CD4-positive, alpha-beta memory T cell (primary cell): ENCODE results near the gene LRRTM3. TPM values are rescaled to one million over a fixed set of nuclear protein-coding genes. Genes with fewer than 3 reads are reported as not detected.
A peak's percentile ranks its signal among the peaks of the same experiment; 100 is the strongest.

Experiments
- CTCF ChIA-PET: fragments of 350-600 bp; sonication (Branson Sonifier 250); formaldehyde crosslinking; loops from one replicate; lab custom pipeline; 2021; ENCODE audit warnings: inconsistent platforms; ENCODE audit not compliant: partially characterized antibody; lab: Charles Lee
- POLR2A ChIA-PET: fragments of 350-600 bp; sonication (Branson Sonifier 250); formaldehyde crosslinking; loops from one replicate; lab custom pipeline; 2021; ENCODE audit not compliant: partially characterized antibody; lab: Charles Lee
- DNase-seq, 5 donors: peaks; one replicate each; pipeline versions ENCODE4 v3.0.0 to v3.0.0-alpha.2; 2020 to 2022; ENCODE audit warnings: mixed read lengths in 1 of 5
- H3K27ac ChIP-seq: one replicate; pipeline ENCODE4 v1.7.0; 2013; ENCODE audit warnings: low read depth, low read length
- H3K27me3 ChIP-seq: 2 replicates; pipeline ENCODE4 v1.7.0; 2013; ENCODE audit warnings: mild to moderate bottlenecking, low read length, moderate library complexity; ENCODE audit not compliant: insufficient read depth
- H3K36me3 ChIP-seq: 2 replicates; pipeline ENCODE4 v1.7.0; 2013; ENCODE audit warnings: mild to moderate bottlenecking, low read length, moderate library complexity; ENCODE audit not compliant: insufficient read depth
- H3K4me1 ChIP-seq: 2 replicates; pipeline ENCODE4 v1.7.0; 2013; ENCODE audit warnings: mild to moderate bottlenecking, low read length, moderate library complexity; ENCODE audit not compliant: insufficient read depth
- H3K4me3 ChIP-seq, 2 donors: one replicate each; pipeline ENCODE4 v1.7.0; 2013; ENCODE audit warnings: low read length in 2 of 2, mild to moderate bottlenecking in 1 of 2
- H3K9me3 ChIP-seq, 2 donors: one replicate each; pipeline ENCODE4 v1.7.0; 2013; ENCODE audit warnings: low read length in 2 of 2, control low read depth in 1 of 2; ENCODE audit not compliant: control insufficient read depth in 1 of 2
- H3K27ac Mint-ChIP-seq, 7 donors: one replicate each; pipeline ENCODE4 v1.8.0; 2020 to 2021; ENCODE audit warnings: mixed read lengths in 7 of 7, mild to moderate bottlenecking in 6 of 7, inconsistent platforms in 3 of 7, moderate library complexity in 3 of 7
- H3K27me3 Mint-ChIP-seq, 2 donors: one replicate each; pipeline ENCODE4 v1.8.0; 2020 to 2021; ENCODE audit warnings: mixed read lengths in 2 of 2
- H3K36me3 Mint-ChIP-seq, 2 donors: one replicate each; pipeline ENCODE4 v1.8.0; 2020 to 2021; ENCODE audit warnings: mixed read lengths in 2 of 2, inconsistent platforms in 1 of 2, mild to moderate bottlenecking in 1 of 2
- H3K4me1 Mint-ChIP-seq, 4 donors: one replicate each; pipeline ENCODE4 v1.8.0; 2020 to 2021; ENCODE audit warnings: mixed read lengths in 4 of 4, mild to moderate bottlenecking in 1 of 4
- H3K4me3 Mint-ChIP-seq, 8 donors: one replicate each; pipeline ENCODE4 v1.8.0; 2020 to 2021; ENCODE audit warnings: mixed read lengths in 8 of 8, mild to moderate bottlenecking in 7 of 8, moderate library complexity in 6 of 8, inconsistent platforms in 3 of 8
- H3K9me3 Mint-ChIP-seq, 8 donors: one replicate each; pipeline ENCODE4 v1.8.0; 2020 to 2021; ENCODE audit warnings: mixed read lengths in 8 of 8, mild to moderate bottlenecking in 5 of 8, inconsistent platforms in 3 of 8, moderate library complexity in 1 of 8
- intact Hi-C: fragments of 100-400 bp; cut with micrococcal nuclease; formaldehyde crosslinking; loops from one replicate; pipeline ENCODE4 v1.15.1; 2023
- polyA plus RNA-seq, 2 donors: library from polyadenylated mRNA; unstranded; fragments of 300-500 nt; fragmentation: Illumina TruSeq; gene quantifications; one replicate each; pipeline ENCODE4 v1.2.3, GENCODE V29; 2021
- total RNA-seq, 2 experiments: library from RNA; stranded (reverse); gene quantifications; one replicate each; pipeline ENCODE4 v1.2.3, GENCODE V29; 2021

LRRTM3 gene
- total and polyA plus RNA-seq, 4 experiments from 2014 or later, result not detected

DNA sequence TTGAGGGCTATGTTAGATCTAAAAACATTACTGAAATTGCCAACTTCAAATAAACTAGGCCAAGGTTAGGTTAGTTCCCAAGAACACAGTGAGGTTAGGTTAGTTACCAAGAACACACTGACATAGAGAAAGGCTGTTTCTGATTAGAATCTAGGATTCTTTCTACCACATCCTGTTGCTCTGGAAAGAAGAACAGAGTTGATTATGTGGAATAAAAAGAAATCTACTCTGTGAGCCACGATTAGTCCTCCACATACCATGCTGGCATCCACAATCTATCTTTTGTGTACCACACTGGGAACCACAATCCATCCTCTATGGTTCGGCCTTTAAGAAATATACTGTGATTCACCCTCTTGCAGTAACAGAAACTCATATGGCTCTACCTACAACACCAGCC lies 91.4 kb downstream of the LRRTM3 start:
- no peak overlapping the region for H3K27ac ChIP-seq
- Mint-ChIP-seq H3K4me1 (no peaks in the 10 kb centered on the region), H3K4me3 (no peak overlapping the region), H3K9me3 (peaks cover 0 to 2% (median 0%) of the 10 kb centered on the region in 8 donors), H3K27me3 (peaks cover 0 to 2% of the 10 kb centered on the region in 2 donors), H3K27ac (no peak overlapping the region), H3K36me3 (no peaks in the 10 kb centered on the region)
- H3K4me3 ChIP-seq, result no peak overlapping the region
- intact Hi-C loops, result no loop called here
- no peaks in the 10 kb centered on the region for H3K27me3 ChIP-seq
- POLR2A ChIA-PET, result no interaction called here
- CTCF ChIA-PET, result interaction anchor here (1.0 kb wide), 1 partner anchor 15 kb away, joined by 3 read pairs; no protein-coding TSS in a partner anchor
- DNase-seq, result no peak
- H3K9me3 ChIP-seq, result no peaks in the 10 kb centered on the region
- no peaks in the 10 kb centered on the region for H3K36me3 ChIP-seq
- H3K4me1 ChIP-seq, result no peaks in the 10 kb centered on the region

DNA sequence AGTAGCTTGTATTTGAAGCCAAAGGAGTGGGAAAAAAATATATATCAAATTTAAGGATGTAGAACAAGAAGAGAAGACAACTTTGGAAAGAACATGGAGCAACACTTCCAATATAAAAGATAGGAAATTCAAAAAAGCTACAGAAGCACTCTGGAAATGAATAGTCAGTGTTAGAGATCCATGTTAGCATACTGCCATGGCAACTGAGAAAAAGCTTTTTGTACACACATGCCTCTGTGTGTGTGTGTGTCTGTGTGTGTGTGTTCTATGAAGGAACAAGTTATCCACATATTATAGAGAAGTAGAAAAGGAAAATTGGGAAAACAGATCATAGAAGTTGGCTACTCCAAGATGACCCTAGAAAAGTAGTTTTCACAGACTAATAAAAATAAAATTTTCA lies 96.3 kb downstream of the LRRTM3 start:
- no peak overlapping the region for H3K4me3 Mint-ChIP-seq
- intact Hi-C loops, result no loop called here
- H3K36me3 Mint-ChIP-seq, result no peaks in the 10 kb centered on the region
- Histone ChIP-seq H3K27ac (no peak overlapping the region), H3K9me3 (no peaks in the 10 kb centered on the region), H3K4me3 (no peak overlapping the region), H3K27me3 (no peaks in the 10 kb centered on the region), H3K4me1 (no peaks in the 10 kb centered on the region), H3K36me3 (no peaks in the 10 kb centered on the region)
- H3K4me1 Mint-ChIP-seq, result no peaks in the 10 kb centered on the region
- no peak overlapping the region for H3K27ac Mint-ChIP-seq
- ChIA-PET POLR2A (no interaction called here), CTCF (no interaction called here)
- DNase-seq, result no peak
- peaks cover 0 to 2% of the 10 kb centered on the region in 2 donors for H3K27me3 Mint-ChIP-seq
- H3K9me3 Mint-ChIP-seq, result peaks cover 0 to 3% (median 0%) of the 10 kb centered on the region in 8 donors

DNA sequence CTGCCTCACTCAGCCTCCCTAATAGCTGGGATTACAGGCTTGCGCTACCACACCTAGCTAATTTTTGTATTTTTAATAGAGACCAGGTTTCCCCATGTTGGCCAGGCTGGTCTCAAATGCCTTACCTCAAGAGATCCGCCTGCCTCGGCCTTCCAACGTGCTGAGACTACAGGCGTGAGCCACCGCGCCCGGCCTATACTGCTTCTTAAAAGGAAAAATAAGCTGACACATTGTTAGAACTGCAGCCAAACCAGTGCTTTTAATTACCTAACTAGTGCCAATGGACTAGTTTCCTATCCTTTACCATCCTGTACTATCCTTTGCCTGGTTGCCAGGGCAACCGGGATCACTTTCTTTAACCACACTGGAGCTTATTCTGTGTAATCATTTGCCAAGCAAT lies 108.0 kb downstream of the LRRTM3 start:
- DNase-seq, result no peak
- Histone ChIP-seq H3K36me3 (no peaks in the 10 kb centered on the region), H3K4me3 (no peak overlapping the region), H3K27ac (no peak overlapping the region), H3K27me3 (no peaks in the 10 kb centered on the region), H3K9me3 (no peaks in the 10 kb centered on the region), H3K4me1 (no peaks in the 10 kb centered on the region)
- Mint-ChIP-seq H3K27me3 (no peaks in the 10 kb centered on the region), H3K4me3 (no peak overlapping the region), H3K4me1 (no peaks in the 10 kb centered on the region), H3K9me3 (peaks cover 0 to 2% (median 0%) of the 10 kb centered on the region in 8 donors), H3K27ac (no peak overlapping the region), H3K36me3 (no peaks in the 10 kb centered on the region)
- intact Hi-C loops, result no loop called here
- ChIA-PET CTCF (no interaction called here), POLR2A (no interaction called here)

DNA sequence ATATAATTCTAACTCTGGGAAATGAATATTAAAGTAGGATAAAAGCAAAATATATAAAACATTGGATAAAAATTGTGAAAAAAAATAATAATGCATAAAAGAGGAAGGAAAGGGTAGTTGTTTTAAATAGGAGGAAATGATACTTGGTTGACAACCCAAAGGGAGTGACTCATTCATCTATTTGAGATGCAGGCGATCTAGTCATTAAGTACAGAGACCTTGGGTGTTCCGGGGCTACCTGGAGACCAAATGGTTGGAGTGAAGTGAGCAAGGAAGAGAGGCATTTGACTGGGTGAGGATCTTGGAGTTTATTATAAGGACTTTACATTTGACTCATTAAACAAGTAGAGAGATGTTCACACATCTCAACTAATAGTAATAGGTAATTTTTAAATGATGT lies 111.0 kb downstream of the LRRTM3 start:
- no peaks in the 10 kb centered on the region for H3K4me1 ChIP-seq
- intact Hi-C loops, result no loop called here
- no peaks in the 10 kb centered on the region for H3K36me3 ChIP-seq
- no peak overlapping the region for H3K4me3 ChIP-seq
- H3K27me3 ChIP-seq, result no peaks in the 10 kb centered on the region
- Mint-ChIP-seq H3K4me3 (no peak overlapping the region), H3K27ac (no peak overlapping the region), H3K9me3 (peaks cover 0 to 2% (median 0%) of the 10 kb centered on the region in 8 donors), H3K36me3 (no peaks in the 10 kb centered on the region), H3K4me1 (no peaks in the 10 kb centered on the region), H3K27me3 (no peaks in the 10 kb centered on the region)
- ChIA-PET CTCF (no interaction called here), POLR2A (no interaction called here)
- H3K9me3 ChIP-seq, result no peaks in the 10 kb centered on the region
- no peak for DNase-seq
- no peak overlapping the region for H3K27ac ChIP-seq

DNA sequence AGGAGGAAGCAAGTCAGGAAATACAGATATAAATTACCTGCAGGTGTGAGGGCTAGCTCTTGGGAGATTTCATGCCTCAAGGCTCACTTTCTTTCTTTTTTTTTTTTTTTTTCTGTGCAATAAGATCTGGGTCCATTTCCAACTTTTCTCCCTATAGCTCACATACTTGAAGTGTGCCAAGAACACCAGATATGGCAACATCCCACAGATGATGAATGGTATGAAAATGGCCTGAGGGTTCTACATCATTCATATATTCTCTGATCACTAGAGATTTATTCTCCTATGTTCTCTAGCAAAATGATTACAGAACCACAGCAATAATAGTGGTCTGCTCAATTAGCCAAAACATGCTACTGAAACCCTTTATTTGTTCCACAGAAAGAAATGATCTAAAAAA lies 117.2 kb downstream of the LRRTM3 start:
- Histone ChIP-seq H3K4me3 (no peak overlapping the region), H3K9me3 (no peaks in the 10 kb centered on the region), H3K36me3 (no peaks in the 10 kb centered on the region), H3K4me1 (no peaks in the 10 kb centered on the region), H3K27me3 (no peaks in the 10 kb centered on the region), H3K27ac (no peak overlapping the region)
- H3K36me3 Mint-ChIP-seq, result no peaks in the 10 kb centered on the region
- H3K27ac Mint-ChIP-seq, result no peak overlapping the region
- no peak for DNase-seq
- POLR2A ChIA-PET, result no interaction called here
- no peaks in the 10 kb centered on the region for H3K9me3 Mint-ChIP-seq
- CTCF ChIA-PET, result no interaction called here
- no peaks in the 10 kb centered on the region for H3K4me1 Mint-ChIP-seq
- H3K4me3 Mint-ChIP-seq, result no peak overlapping the region
- intact Hi-C loops, result no loop called here
- H3K27me3 Mint-ChIP-seq, result no peaks in the 10 kb centered on the region

DNA sequence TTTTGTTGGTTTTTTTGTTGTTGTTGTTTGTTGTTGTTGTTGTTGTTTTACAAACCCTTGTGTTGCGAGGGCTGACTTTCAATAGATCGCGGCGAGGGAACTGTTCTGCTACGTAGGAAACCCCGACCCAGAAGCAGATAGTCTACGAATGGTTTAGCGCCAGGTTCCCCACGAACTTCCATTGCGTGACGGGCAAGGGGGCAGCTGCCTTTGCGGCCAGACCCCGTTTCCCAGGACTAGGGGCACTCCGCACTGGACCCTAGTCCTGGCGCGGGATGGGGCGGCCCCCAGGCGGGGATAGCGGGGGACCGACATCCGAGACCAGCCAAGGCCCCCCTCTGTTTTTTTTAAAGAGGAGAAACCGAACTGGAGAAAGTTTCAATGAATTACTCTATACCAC lies 119.6 kb downstream of the LRRTM3 start:
- POLR2A ChIA-PET, result no interaction called here
- intact Hi-C loops, result no loop called here
- CTCF ChIA-PET, result no interaction called here

DNA sequence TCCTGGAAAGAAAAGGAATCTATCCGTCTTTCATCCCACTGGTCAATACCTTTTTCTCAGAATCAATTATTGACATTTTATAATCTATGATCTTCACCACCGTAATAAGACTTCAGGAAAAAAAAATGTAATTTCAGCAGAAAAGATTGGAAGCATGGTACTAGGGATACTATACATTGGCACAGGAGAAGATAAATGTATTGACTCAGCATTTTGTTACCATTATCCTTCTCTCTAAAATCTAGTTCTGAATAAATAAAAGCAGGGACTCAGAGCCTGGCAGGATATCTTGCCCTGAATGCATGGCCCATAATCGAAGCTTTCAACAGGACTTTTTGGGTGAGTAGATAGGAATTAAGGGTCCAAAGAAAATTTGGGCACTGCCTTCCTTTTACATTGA lies 120.7 kb downstream of the LRRTM3 start:
- H3K4me1 ChIP-seq, result no peaks in the 10 kb centered on the region
- no peak overlapping the region for H3K4me3 ChIP-seq
- no peaks in the 10 kb centered on the region for H3K9me3 Mint-ChIP-seq
- POLR2A ChIA-PET, result no interaction called here
- H3K27me3 Mint-ChIP-seq, result no peaks in the 10 kb centered on the region
- no peaks in the 10 kb centered on the region for H3K36me3 Mint-ChIP-seq
- H3K4me3 Mint-ChIP-seq, result no peak overlapping the region
- H3K27ac ChIP-seq, result no peak overlapping the region
- H3K27me3 ChIP-seq, result no peaks in the 10 kb centered on the region
- CTCF ChIA-PET, result no interaction called here
- no peaks in the 10 kb centered on the region for H3K4me1 Mint-ChIP-seq
- DNase-seq, result no peak
- intact Hi-C loops, result no loop called here
- no peak overlapping the region for H3K27ac Mint-ChIP-seq
- no peaks in the 10 kb centered on the region for H3K36me3 ChIP-seq
- H3K9me3 ChIP-seq, result no peaks in the 10 kb centered on the region

More for the DNA sequence above, 119.6 kb downstream of the LRRTM3 start:
- no peak overlapping the region for H3K4me3 Mint-ChIP-seq
- H3K27me3 Mint-ChIP-seq, result no peaks in the 10 kb centered on the region
- Histone ChIP-seq H3K36me3 (no peaks in the 10 kb centered on the region), H3K27ac (no peak overlapping the region), H3K4me1 (no peaks in the 10 kb centered on the region), H3K9me3 (no peaks in the 10 kb centered on the region), H3K4me3 (no peak overlapping the region), H3K27me3 (no peaks in the 10 kb centered on the region)
- no peaks in the 10 kb centered on the region for H3K9me3 Mint-ChIP-seq
- peak in 1 of 5 donors; percentile 14 for DNase-seq
- H3K4me1 Mint-ChIP-seq, result no peaks in the 10 kb centered on the region
- H3K27ac Mint-ChIP-seq, result no peak overlapping the region
- no peaks in the 10 kb centered on the region for H3K36me3 Mint-ChIP-seq

DNA sequence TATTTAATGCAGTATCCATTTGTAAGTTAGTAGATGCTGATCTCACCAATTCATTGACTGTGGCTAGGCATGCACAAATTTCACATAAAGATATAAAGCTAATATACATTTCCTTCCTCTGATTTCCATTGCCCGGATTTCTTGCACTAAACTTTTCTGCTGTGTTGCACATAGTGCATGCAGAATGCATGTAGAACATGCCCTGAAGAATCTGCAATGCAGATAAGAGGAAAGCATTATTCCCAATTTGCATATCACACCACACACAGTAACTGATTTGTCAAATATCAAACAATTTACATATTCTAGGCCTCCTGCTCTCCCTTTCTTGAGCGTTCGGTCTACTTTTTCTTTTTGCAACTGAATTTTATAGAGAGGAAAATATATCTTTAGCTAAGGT lies 124.2 kb downstream of the LRRTM3 start:
- Mint-ChIP-seq H3K36me3 (no peaks in the 10 kb centered on the region), H3K9me3 (no peaks in the 10 kb centered on the region), H3K27ac (no peak overlapping the region), H3K4me1 (no peaks in the 10 kb centered on the region), H3K27me3 (peaks cover 0 to 2% of the 10 kb centered on the region in 2 donors), H3K4me3 (no peak overlapping the region)
- H3K9me3 ChIP-seq, result no peaks in the 10 kb centered on the region
- no peak overlapping the region for H3K27ac ChIP-seq
- H3K27me3 ChIP-seq, result no peaks in the 10 kb centered on the region
- no peak for DNase-seq
- intact Hi-C loops, result no loop called here
- H3K36me3 ChIP-seq, result no peaks in the 10 kb centered on the region
- H3K4me1 ChIP-seq, result no peaks in the 10 kb centered on the region
- H3K4me3 ChIP-seq, result no peak overlapping the region
- ChIA-PET CTCF (no interaction called here), POLR2A (no interaction called here)
